Measurements from ENCODE around the gene USF2. TPM values are rescaled to one million over a fixed set of nuclear protein-coding genes. Genes with fewer than 3 reads are reported as not detected.
A peak's percentile ranks its signal among the peaks of the same experiment; 100 is the strongest.

The USF2 gene
- total RNA-seq, 1 donor from 2014 or later, result 152 TPM

GRCh38 chr19:35293363-35293739, 24.6 kb downstream of the USF2 start:
- intact Hi-C loops (cut with DNase I), result no loop called here
- no peak overlapping the region for H3K27ac ChIP-seq
- no peak overlapping the region for H3K4me3 ChIP-seq
- peaks cover 15% of the 10 kb centered on the region for H3K27me3 ChIP-seq
- no peak for DNase-seq
- no peaks in the 10 kb centered on the region for H3K9me3 ChIP-seq
- H3K4me1 ChIP-seq, result no peaks in the 10 kb centered on the region
- no peak for ATAC-seq
- TF ChIP-seq CTCF (IDR thresholded peaks at IDR 0.05), result no peak
- no peaks in the 10 kb centered on the region for H3K36me3 ChIP-seq

- Histone ChIP-seq H3K36me3 (no peaks in the 10 kb centered on the region), H3K9me3 (no peaks in the 10 kb centered on the region), H3K4me1 (no peaks in the 10 kb centered on the region), H3K4me3 (no peak overlapping the region), H3K27ac (no peak overlapping the region), H3K27me3 (peaks cover 15% of the 10 kb centered on the region)
- TF ChIP-seq CTCF (IDR thresholded peaks at IDR 0.05), result no peak
- intact Hi-C loops (cut with DNase I), result no loop called here
- ATAC-seq (no peak), DNase-seq (no peak)
Observed at GRCh38 chr19:35293808-35294207, 25.0 kb downstream of the USF2 start.

- DNase-seq, result no peak
- Histone ChIP-seq H3K27ac (no peak overlapping the region), H3K4me3 (no peak overlapping the region), H3K27me3 (peaks cover 15% of the 10 kb centered on the region), H3K36me3 (no peaks in the 10 kb centered on the region), H3K4me1 (no peaks in the 10 kb centered on the region), H3K9me3 (no peaks in the 10 kb centered on the region)
- no peak for ATAC-seq
- intact Hi-C loops (cut with DNase I), result no loop called here
- TF ChIP-seq CTCF (IDR thresholded peaks at IDR 0.05), result no peak
Observed at GRCh38 chr19:35294328-35294727, 25.6 kb downstream of the USF2 start.

- Histone ChIP-seq H3K27me3 (peaks cover 15% of the 10 kb centered on the region), H3K27ac (no peak overlapping the region), H3K4me1 (no peaks in the 10 kb centered on the region), H3K9me3 (no peaks in the 10 kb centered on the region), H3K36me3 (no peaks in the 10 kb centered on the region), H3K4me3 (no peak overlapping the region)
- no peak for DNase-seq
- no peak for ATAC-seq
- no peak for TF ChIP-seq CTCF (IDR thresholded peaks at IDR 0.05)
- intact Hi-C loops (cut with DNase I), result no loop called here
Observed at GRCh38 chr19:35294859-35295791, 26.4 kb downstream of the USF2 start.

- peak; percentile 4 for ATAC-seq
- intact Hi-C loops (cut with DNase I), result no loop called here
- no peak for DNase-seq
- no peak overlapping the region for H3K27ac ChIP-seq
- H3K36me3 ChIP-seq, result no peaks in the 10 kb centered on the region
- no peak for TF ChIP-seq CTCF (IDR thresholded peaks at IDR 0.05)
- H3K9me3 ChIP-seq, result no peaks in the 10 kb centered on the region
- H3K27me3 ChIP-seq, result peaks cover 15% of the 10 kb centered on the region
- H3K4me1 ChIP-seq, result no peaks in the 10 kb centered on the region
- no peak overlapping the region for H3K4me3 ChIP-seq
Observed at GRCh38 chr19:35295792-35296462, 27.2 kb downstream of the USF2 start.
